GM12864 (cell line): ENCODE measurements around the gene RCAN1.

Experiments used
- DNase-seq: peaks from one replicate; pipeline ENCODE4 v3.0.0-alpha.2; 2011; ENCODE audit warnings: low read depth
- H3K4me3 ChIP-seq: 2 replicates; pipeline ENCODE4 v1.5.1; 2011; ENCODE audit warnings: mild to moderate bottlenecking, low read depth, low read length, control low read depth
- TF ChIP-seq, protein P1 (sequence below): IDR thresholded peaks from 2 replicates; pipeline ENCODE4 v1.5.1; 2011; ENCODE audit warnings: low read depth, mild to moderate bottlenecking, moderate library complexity, low read length, control low read depth, inconsistent platforms; ENCODE audit errors: missing control alignments

Gene RCAN1

DNA sequence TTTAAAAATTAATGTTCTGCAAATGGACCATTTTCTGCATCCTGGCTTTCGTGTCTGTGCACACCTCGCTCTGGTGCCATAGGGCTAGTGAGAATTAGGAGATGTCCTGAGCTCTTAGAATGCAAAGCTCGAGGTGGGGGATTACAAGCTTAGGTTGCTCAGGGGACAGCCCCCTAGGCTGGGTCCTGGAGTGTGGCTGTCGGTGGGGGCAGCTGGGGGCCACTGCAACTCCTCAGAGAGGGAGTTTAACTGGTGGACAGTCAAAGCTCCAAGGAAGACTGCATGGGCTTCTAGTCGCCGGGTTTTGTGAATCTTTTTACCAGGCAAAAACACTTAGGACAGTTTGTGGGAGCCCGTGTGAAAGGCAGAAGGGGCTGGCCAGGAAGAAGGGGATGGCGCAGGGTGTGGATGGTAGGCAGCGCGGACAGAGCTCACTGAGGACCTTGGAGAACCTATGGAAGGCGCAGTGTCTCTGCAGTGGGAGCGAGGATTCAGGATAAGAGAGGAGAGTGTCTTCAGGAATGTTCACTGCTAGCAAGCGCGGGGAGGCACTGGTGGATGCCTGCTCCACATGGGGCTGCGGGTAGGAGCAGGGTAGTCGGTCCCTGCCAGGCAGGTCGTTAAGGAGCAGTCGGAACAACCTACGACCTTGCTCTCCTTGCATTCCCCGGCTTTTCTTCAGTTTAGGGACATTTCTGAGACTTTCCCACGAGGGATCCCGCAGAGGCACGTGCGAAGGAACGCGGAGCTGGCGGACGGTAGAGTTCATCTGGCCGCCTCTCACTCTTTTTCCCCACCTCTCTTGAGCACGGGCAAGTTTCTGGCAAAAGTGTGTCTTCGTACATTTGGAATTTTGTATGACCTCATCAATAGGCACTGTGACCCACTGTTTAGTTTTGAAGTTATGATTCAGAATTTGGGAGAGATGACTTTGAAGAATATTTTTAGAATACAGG lies 90.0 kb downstream of the RCAN1 start:
- TF ChIP-seq, protein P1, sequence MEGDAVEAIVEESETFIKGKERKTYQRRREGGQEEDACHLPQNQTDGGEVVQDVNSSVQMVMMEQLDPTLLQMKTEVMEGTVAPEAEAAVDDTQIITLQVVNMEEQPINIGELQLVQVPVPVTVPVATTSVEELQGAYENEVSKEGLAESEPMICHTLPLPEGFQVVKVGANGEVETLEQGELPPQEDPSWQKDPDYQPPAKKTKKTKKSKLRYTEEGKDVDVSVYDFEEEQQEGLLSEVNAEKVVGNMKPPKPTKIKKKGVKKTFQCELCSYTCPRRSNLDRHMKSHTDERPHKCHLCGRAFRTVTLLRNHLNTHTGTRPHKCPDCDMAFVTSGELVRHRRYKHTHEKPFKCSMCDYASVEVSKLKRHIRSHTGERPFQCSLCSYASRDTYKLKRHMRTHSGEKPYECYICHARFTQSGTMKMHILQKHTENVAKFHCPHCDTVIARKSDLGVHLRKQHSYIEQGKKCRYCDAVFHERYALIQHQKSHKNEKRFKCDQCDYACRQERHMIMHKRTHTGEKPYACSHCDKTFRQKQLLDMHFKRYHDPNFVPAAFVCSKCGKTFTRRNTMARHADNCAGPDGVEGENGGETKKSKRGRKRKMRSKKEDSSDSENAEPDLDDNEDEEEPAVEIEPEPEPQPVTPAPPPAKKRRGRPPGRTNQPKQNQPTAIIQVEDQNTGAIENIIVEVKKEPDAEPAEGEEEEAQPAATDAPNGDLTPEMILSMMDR, result no peak
- no peak overlapping the region for H3K4me3 ChIP-seq
- no peak for DNase-seq

DNA sequence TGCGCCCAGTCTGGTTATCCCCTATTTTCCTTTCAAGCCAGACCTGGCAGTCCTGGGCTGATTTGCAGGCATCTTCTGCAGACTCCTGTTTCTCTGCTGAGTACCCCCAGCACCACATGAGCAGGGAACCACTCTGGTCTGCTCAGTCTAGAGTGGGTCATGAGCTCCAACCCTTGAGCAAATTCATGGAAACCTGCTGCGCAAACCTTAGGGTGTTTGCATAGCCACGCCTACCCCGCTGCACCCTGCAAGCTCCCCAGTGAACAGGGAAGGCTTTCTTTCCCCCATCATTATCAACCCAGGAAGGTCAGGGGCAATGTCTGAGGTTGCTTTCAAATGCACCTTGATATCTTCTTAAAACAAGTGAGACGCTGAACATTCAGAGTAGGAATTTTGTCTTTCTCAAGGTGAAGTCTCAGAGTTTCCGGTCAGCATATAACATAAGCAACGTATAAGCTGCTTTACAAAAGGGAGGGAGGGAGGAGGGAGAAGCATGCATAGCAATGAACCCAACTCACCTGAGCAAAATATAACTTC lies 91.8 kb downstream of the RCAN1 start:
- TF ChIP-seq, protein P1, result no peak
- H3K4me3 ChIP-seq, result no peak overlapping the region
- DNase-seq, result no peak

DNA sequence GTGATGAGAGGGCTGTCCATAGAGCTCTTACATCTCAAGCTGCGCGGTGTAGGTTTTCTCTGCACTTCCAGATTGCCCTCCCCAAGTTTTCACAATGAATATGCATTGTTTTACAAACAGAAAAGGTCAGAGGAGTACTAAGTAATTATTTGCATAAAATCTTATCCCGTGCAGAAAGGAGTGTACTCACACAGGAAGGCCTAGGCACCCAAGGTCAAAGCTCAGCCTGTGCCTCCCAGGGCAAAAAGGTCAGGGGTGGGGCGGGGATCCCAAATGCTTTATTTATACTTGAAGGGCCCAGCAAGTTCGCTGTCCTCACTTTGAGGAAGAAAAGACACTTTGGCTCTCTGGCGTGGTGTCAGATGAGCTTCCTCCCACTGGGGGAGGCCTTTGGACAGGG lies 92.6 kb downstream of the RCAN1 start:
- H3K4me3 ChIP-seq, result no peak overlapping the region
- DNase-seq, result no peak
- TF ChIP-seq, protein P1, result no peak

DNA sequence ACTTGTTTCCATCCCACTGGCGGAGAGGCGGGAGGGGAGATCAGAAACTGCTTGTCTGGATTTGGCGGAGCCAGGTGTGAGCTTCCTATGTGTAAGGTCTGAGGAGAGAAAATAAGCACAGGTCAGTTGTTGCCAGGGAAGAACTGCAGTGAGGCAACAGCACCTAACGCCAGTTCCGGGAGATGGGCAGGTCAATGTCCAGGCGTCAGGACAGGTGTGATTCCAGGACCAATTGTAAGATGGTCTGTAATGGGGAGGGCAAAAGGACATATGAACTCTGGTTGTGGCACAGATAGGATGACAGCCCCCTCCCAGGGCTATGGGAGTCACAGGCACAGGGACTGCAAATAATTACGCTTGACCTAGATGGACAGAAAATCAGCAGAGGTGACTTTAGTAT lies 93.4 kb downstream of the RCAN1 start:
- no peak for DNase-seq
- H3K4me3 ChIP-seq, result no peak overlapping the region

DNA sequence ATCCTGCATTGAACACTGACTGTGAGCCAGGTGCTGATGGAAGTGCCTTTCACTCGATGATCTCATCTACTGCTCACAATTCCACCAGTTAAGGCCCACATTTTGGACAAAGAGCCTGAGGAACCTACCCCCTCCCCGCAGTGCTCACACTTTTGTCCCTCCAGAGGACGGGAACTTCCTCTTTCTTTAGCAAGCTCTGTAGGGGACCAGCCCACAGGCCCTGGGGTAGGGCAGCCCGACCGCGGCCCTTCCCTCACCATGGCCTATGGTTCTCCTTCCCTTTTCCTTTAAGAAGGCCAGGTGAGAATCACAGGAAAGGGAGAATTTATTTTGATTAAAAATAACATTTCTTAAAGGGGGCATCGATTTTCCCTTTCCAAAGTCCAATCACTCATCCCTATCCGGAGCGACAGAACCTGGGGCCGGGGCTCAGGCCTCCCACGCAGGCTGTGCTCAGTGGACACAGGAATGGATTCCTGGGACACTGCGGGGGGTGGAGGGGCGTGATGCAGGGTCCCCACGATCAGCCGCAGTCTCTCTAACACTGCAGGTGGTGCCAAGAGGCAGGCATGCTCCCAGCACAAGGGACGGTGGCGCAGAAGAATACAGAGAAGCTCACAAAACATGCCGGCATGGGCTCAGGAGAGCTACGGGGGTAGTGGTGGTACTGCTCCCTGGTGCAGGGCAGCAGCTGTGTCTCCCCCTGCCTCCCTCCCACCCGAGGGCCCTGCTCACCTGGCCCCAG lies 94.0 kb downstream of the RCAN1 start:
- TF ChIP-seq, protein P1, result no peak
- DNase-seq, result no peak

More for the DNA sequence above, 93.4 kb downstream of the RCAN1 start:
- TF ChIP-seq, protein P1, result no peak

DNA sequence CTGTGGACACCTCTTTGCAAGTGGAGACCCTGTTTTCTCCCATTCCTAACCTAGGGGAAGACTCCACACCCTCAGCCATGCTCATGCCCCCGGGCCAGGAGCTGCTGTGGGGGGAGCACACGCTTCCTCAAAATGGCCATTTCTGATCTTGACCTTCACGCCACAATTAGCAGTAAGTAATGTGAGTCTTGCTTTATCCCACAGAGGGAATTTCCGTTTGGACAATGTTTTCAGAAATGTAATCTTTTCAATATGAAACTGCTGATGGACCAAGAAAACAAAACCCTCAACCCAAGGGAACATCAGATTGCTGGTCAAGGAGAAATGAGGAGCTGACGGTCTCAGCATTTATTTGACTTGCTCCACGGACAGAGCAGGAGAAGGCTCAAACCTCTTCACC lies 94.6 kb downstream of the RCAN1 start:
- no peak for DNase-seq
- TF ChIP-seq, protein P1, result no peak
- H3K4me3 ChIP-seq, result no peak overlapping the region

More for the DNA sequence above, 94.0 kb downstream of the RCAN1 start:
- H3K4me3 ChIP-seq, result no peak overlapping the region
